H1 (cell line): ENCODE measurements around the gene CHAT. TPM values are rescaled to one million over a fixed set of nuclear protein-coding genes. Genes with fewer than 3 reads are reported as not detected.

Experiments used
- CTCF ChIA-PET: fragments of 300-600 bp; sonication (Branson Sonifier 250); formaldehyde crosslinking; loops from one replicate; lab custom pipeline; 2021; ENCODE audit not compliant: partially characterized antibody; lab: Charles Lee
- POLR2A ChIA-PET: fragments of 300-600 bp; sonication (Branson Sonifier 250); formaldehyde crosslinking; loops from one replicate; lab custom pipeline; 2021; ENCODE audit warnings: inconsistent platforms; ENCODE audit not compliant: partially characterized antibody; lab: Charles Lee
- DNase-seq, 2 experiments: peaks; one replicate each; pipeline versions ENCODE4 v3.0.0 to v3.0.0-alpha.2; 2010 to 2022; ENCODE audit warnings: low spot score in 2 of 2, low read depth in 1 of 2, mixed read lengths in 1 of 2
- FAIRE-seq: peaks from 2 replicates; lab custom pipeline; 2011; peaks lifted over from hg19 to GRCh38; lab: Jason Lieb, UNC
- H2AFZ ChIP-seq: 2 replicates; pipeline ENCODE4 v1.8.1; 2012; ENCODE audit warnings: low read length, inconsistent platforms
- H2AK5ac ChIP-seq: 2 replicates; pipeline ENCODE4 v1.6.1; 2013; ENCODE audit warnings: low read depth, low read length
- H2BK120ac ChIP-seq: replicated peaks from 2 replicates; pipeline ENCODE3; 2013; ENCODE audit warnings: low read depth, low read length, inconsistent platforms
- H2BK12ac ChIP-seq: 2 replicates; pipeline ENCODE4 v1.6.1; 2013; ENCODE audit warnings: low read depth, low read length
- H2BK15ac ChIP-seq: 2 replicates; pipeline ENCODE4 v1.6.1; 2013; ENCODE audit warnings: low read length
- H2BK20ac ChIP-seq: 2 replicates; pipeline ENCODE4 v1.6.1; 2013; ENCODE audit warnings: low read length
- H2BK5ac ChIP-seq: 2 replicates; pipeline ENCODE4 v1.6.1; 2013; ENCODE audit warnings: low read depth, low read length
- H3K14ac ChIP-seq: 2 replicates; pipeline ENCODE4 v1.6.1; 2013; ENCODE audit warnings: inconsistent platforms; ENCODE audit not compliant: insufficient read length
- H3K18ac ChIP-seq: 2 replicates; pipeline ENCODE4 v1.6.1; 2013; ENCODE audit warnings: low read length; ENCODE audit errors: extremely low read depth
- H3K23ac ChIP-seq: 2 replicates; pipeline ENCODE4 v1.6.1; 2013; ENCODE audit warnings: inconsistent platforms; ENCODE audit not compliant: insufficient read length
- H3K23me2 ChIP-seq: 2 replicates; pipeline ENCODE4 v1.6.1; 2013; ENCODE audit warnings: low read depth, low read length
- H3K27ac ChIP-seq: 2 replicates; pipeline ENCODE4 v1.6.1; 2011; ENCODE audit warnings: low read depth, low read length, inconsistent platforms
- H3K27me3 ChIP-seq, 4 experiments: replicated peaks in 1 of 4; 1 replicate in 1 of 4; 2 replicates in 3 of 4; pipeline versions ENCODE4 v1.6.1 to v1.8.1; 2011 to 2013; ENCODE audit warnings: low read length in 3 of 4, mild to moderate bottlenecking in 3 of 4, inconsistent platforms in 2 of 4, mixed read lengths in 2 of 4, moderate library complexity in 1 of 4; ENCODE audit not compliant: control insufficient read depth in 3 of 4, insufficient read depth in 3 of 4; ENCODE audit errors: extremely low read depth in 1 of 4
- H3K36me3 ChIP-seq, 4 experiments: 2 replicates each; pipeline versions ENCODE4 v1.6.1 to v1.8.1; 2011 to 2013; ENCODE audit warnings: mild to moderate bottlenecking in 4 of 4, low read length in 3 of 4, moderate library complexity in 2 of 4, control low read depth in 1 of 4, inconsistent platforms in 1 of 4; ENCODE audit not compliant: insufficient read depth in 4 of 4, control insufficient read depth in 2 of 4
- H3K4ac ChIP-seq: replicated peaks from 2 replicates; pipeline ENCODE3; 2013; ENCODE audit warnings: low read length, low read depth, mixed read lengths, inconsistent platforms; ENCODE audit not compliant: insufficient read length
- H3K4me1 ChIP-seq, 4 experiments: replicated peaks in 1 of 4; 1 replicate in 1 of 4; 2 replicates in 3 of 4; pipeline versions ENCODE4 v1.6.1 to v1.8.1; 2011 to 2013; ENCODE audit warnings: low read length in 3 of 4, inconsistent platforms in 2 of 4, mixed read lengths in 1 of 4; ENCODE audit not compliant: insufficient read depth in 4 of 4, control insufficient read depth in 3 of 4
- H3K4me2 ChIP-seq, 2 experiments: 2 replicates each; pipeline versions ENCODE4 v1.6.1 to v1.8.1; 2011 to 2013; ENCODE audit warnings: low read depth in 2 of 2, low read length in 2 of 2, control low read depth in 1 of 2, inconsistent platforms in 1 of 2, mild to moderate bottlenecking in 1 of 2; ENCODE audit not compliant: insufficient read depth in 1 of 2
- H3K4me3 ChIP-seq, 4 experiments: fragments of 200-600, 300-600 bp in 1 of 4; sonication (generic), shearing (Covaris generic), sonication (Bioruptor Twin) in 1 of 4; 2 replicates each; pipeline versions ENCODE4 v1.5.1 to v1.8.1; 2011 to 2016; ENCODE audit warnings: low read length in 4 of 4, low read depth in 3 of 4, control low read depth in 2 of 4, inconsistent platforms in 2 of 4, mild to moderate bottlenecking in 2 of 4, mixed read lengths in 1 of 4, moderate library complexity in 1 of 4; ENCODE audit not compliant: insufficient read depth in 2 of 4; ENCODE audit errors: extremely low read depth in 1 of 4
- H3K56ac ChIP-seq: replicated peaks from 2 replicates; pipeline ENCODE3; 2013; ENCODE audit warnings: low read depth, mild to moderate bottlenecking, mixed read lengths, low read length, inconsistent platforms; ENCODE audit not compliant: insufficient read length
- H3K79me1 ChIP-seq: 2 replicates; pipeline ENCODE4 v1.6.1; 2013; ENCODE audit warnings: low read depth, low read length, control low read depth
- H3K79me2 ChIP-seq, 2 experiments: 2 replicates each; pipeline versions ENCODE4 v1.6.1 to v1.8.1; 2012 to 2013; ENCODE audit warnings: low read length in 2 of 2, mild to moderate bottlenecking in 2 of 2, inconsistent platforms in 1 of 2; ENCODE audit not compliant: insufficient read depth in 2 of 2, control insufficient read depth in 1 of 2
- H3K9ac ChIP-seq, 4 experiments: replicated peaks in 1 of 4; 1 replicate in 1 of 4; 2 replicates in 3 of 4; pipeline versions ENCODE4 v1.6.1 to v1.8.1; 2011 to 2013; ENCODE audit warnings: low read depth in 3 of 4, low read length in 3 of 4, control low read depth in 2 of 4, mild to moderate bottlenecking in 2 of 4, moderate library complexity in 2 of 4, inconsistent platforms in 1 of 4; ENCODE audit errors: extremely low read depth in 1 of 4
- H3K9me3 ChIP-seq, 2 experiments: 2 replicates each; pipeline versions ENCODE4 v1.6.1 to v1.8.1; 2012 to 2013; ENCODE audit warnings: mild to moderate bottlenecking in 2 of 2, moderate library complexity in 2 of 2, control low read depth in 1 of 2, inconsistent platforms in 1 of 2, low read depth in 1 of 2, low read length in 1 of 2, mixed read lengths in 1 of 2; ENCODE audit not compliant: insufficient read depth in 2 of 2
- H4K20me1 ChIP-seq, 2 experiments: replicated peaks in 1 of 2; 2 replicates each; pipeline versions ENCODE3 to v1.8.1; 2011 to 2013; ENCODE audit warnings: inconsistent platforms in 2 of 2, low read length in 2 of 2, mild to moderate bottlenecking in 1 of 2; ENCODE audit not compliant: insufficient read depth in 2 of 2, control insufficient read depth in 1 of 2
- H4K5ac ChIP-seq: 2 replicates; pipeline ENCODE4 v1.6.1; 2013; ENCODE audit warnings: low read length, low read depth, mixed read lengths, inconsistent platforms; ENCODE audit not compliant: insufficient read length
- H4K8ac ChIP-seq: 2 replicates; pipeline ENCODE4 v1.8.0; 2013; ENCODE audit warnings: mild to moderate bottlenecking, moderate library complexity, low read length, inconsistent platforms; ENCODE audit not compliant: insufficient read depth; ENCODE audit errors: extremely low read depth
- H4K91ac ChIP-seq: replicated peaks from 2 replicates; pipeline ENCODE3; 2013; ENCODE audit warnings: low read length, mixed read lengths, inconsistent platforms; ENCODE audit not compliant: insufficient read length
- POLR2A ChIP-seq, 2 experiments: IDR thresholded peaks; 1 replicate in 1 of 2; 2 replicates in 1 of 2; pipeline ENCODE4 v1.6.1; 2011; ENCODE audit warnings: low read depth in 2 of 2, low read length in 2 of 2, mild to moderate bottlenecking in 2 of 2; ENCODE audit errors: control extremely low read depth in 1 of 2
- SAP30 ChIP-seq: fragments of 300-600 bp; sonication (generic); IDR thresholded peaks from 2 replicates; pipeline ENCODE4 v1.7.1; 2012; ENCODE audit warnings: low read length, moderate library complexity, mild to moderate bottlenecking, inconsistent platforms; ENCODE audit not compliant: insufficient read depth, insufficient replicate concordance
- SIX5 ChIP-seq: IDR thresholded peaks from 2 replicates; pipeline ENCODE4 v1.6.1; 2011; ENCODE audit warnings: mild to moderate bottlenecking, low read depth, low read length
- WGBS, 2 experiments: shearing (Covaris generic) in 1 of 2; methylation state at CpG; one replicate each; pipeline versions ENCODE4 v1.1.6 to v1.1.7; 2013 to 2015; ENCODE audit warnings: low lambda C conversion rate in 2 of 2, mixed read lengths in 2 of 2, inconsistent platforms in 1 of 2, low coverage in 1 of 2, missing lambda C conversion rate in 1 of 2; ENCODE audit not compliant: insufficient replicate concordance in 2 of 2, insufficient coverage in 1 of 2, insufficient read length in 1 of 2; ENCODE audit errors: extremely low coverage in 1 of 2, missing lambda C conversion rate in 1 of 2; 5-methylcytosine and 5-hydroxymethylcytosine counted together
- polyA plus RNA-seq, 7 experiments: library from polyadenylated mRNA; depleted of rRNA in 3 of 7; stranded (reverse) in 5 of 7; unstranded in 2 of 7; fragments of >200 nt in 5 of 7; fragments of 200-250 nt in 2 of 7; gene quantifications; 1 replicate in 5 of 7; 2 replicates in 1 of 7; 4 replicates in 1 of 7; pipeline versions ENCODE4 v1.2.1 to v1.2.3, GENCODE V29; 2011 to 2013; ENCODE audit warnings: missing spikeins in 2 of 7, mixed read lengths in 2 of 7
- total RNA-seq: library from RNA; stranded (reverse); fragmentation: NEBNext Ultra II Directional; extraction: Animal tissue kit (Norgen Biotek cat#: 25700); gene quantifications from 2 replicates; pipeline ENCODE4 v1.2.1, GENCODE V29; 2021
- TF ChIP-seq, protein P1 (sequence below): IDR thresholded peaks from 2 replicates; pipeline ENCODE4 v1.6.1; 2011; ENCODE audit warnings: low read depth, mild to moderate bottlenecking, low read length; ENCODE audit not compliant: insufficient read depth

CHAT gene
- total and polyA plus RNA-seq, 2 of the 8 experiments (the other 6 are each of a cell fraction or from before 2014, with no cell fraction given), result not detected

DNA sequence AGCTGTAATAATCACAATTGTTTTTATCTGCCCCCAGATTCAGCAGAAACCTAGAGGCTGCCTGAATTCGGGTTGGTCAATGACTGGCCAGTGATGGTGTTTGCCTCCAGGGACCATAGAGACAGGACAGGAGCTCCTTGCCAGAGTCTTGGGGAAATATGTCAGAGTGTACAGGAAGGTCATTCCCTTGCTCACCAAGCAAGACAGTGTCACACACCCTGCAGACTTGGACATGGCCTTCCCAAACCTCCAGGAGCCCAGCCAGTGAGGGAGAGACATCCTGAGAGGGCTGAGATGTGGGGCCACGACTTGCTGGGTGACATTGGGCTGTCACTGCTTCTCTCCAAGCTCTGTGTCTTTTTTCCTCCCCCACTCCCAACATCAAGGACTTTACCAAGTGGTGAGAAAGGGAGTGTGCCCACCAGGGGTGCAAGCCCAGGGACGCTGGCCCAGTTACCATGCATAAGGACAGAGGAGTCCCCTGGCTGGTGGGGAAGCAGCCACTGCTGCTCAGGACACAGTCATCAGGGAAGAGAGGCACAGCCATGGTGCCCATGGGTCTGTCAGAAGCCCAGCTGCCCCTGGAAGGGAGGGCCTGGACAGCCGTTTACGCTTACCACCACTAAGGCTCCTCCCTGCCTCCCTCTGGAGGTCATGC, 40.3 kb downstream of the CHAT start:
- Histone ChIP-seq H3K9me3 (peaks cover 0 to 4% of the 10 kb centered on the region in 2 experiments; a peak in 1 of 4 replicates), H3K4ac (no peak overlapping the region), H3K4me3 (no peak overlapping the region), H4K8ac (no peak overlapping the region), H3K23ac (no peak overlapping the region), H2AFZ (no peak overlapping the region), H3K27me3 (0 out of 7 replicates have a peak, but pooled peaks cover 0 to 2% (median 0%) of the 10 kb centered on the region in 4 experiments), H4K20me1 (no peaks in the 10 kb centered on the region), H2BK20ac (no peak overlapping the region), H3K14ac (no peak overlapping the region), H3K27ac (no peak overlapping the region), H3K56ac (no peak overlapping the region), H3K79me2 (no peaks in the 10 kb centered on the region), H3K36me3 (no peaks in the 10 kb centered on the region), H3K4me1 (peaks cover 0 to 3% (median under 1%) of the 10 kb centered on the region in 4 experiments; a peak in 3 of 7 replicates), H2BK5ac (no peak overlapping the region), H4K91ac (no peak overlapping the region), H3K23me2 (no peaks in the 10 kb centered on the region), H3K18ac (no peak overlapping the region), H2BK120ac (no peak overlapping the region), H2BK15ac (no peak overlapping the region), H3K4me2 (no peak overlapping the region), H3K79me1 (no peaks in the 10 kb centered on the region), H2BK12ac (no peak overlapping the region), H3K9ac (no peak overlapping the region), H4K5ac (no peak overlapping the region), H2AK5ac (no peak overlapping the region)
- FAIRE-seq (no peak), DNase-seq (peak in 1 of 2 experiments; percentile 41)
- ChIA-PET CTCF (interaction anchor here (0.8 to 1.7 kb wide), 4 partner anchors 10 to 46 kb away, joined by 3 to 5 read pairs (median 4); no protein-coding TSS in a partner anchor), POLR2A (no interaction called here)
- WGBS, 2 experiments, result 77% methylated on average over 5 of the region's 5 CpGs; no CpG with 5 or more reads in 1 of the 2 experiments
- TF ChIP-seq POLR2A (IDR thresholded peaks at IDR 0.05; ENCODE audit: control extremely low read depth in 1 of 2, low read depth in 2 of 2, low read length in 2 of 2) (no peak), SIX5 (no peak), SAP30 (no peak)
- TF ChIP-seq, protein P1, sequence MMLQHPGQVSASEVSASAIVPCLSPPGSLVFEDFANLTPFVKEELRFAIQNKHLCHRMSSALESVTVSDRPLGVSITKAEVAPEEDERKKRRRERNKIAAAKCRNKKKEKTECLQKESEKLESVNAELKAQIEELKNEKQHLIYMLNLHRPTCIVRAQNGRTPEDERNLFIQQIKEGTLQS, result no peak
